BJ (cell line): Measurements from ENCODE around the gene GAPDHS. TPM values are rescaled to one million over a fixed set of nuclear protein-coding genes. Genes with fewer than 3 reads are reported as not detected.

Experiments used
- CTCF ChIA-PET: fragments of 350-600 bp; formaldehyde crosslinking; extraction: SDS; loops from one replicate; lab custom pipeline; 2021; ENCODE audit warnings: antibody characterized with exemption, inconsistent platforms; lab: Yijun Ruan, JAX
- POLR2A ChIA-PET: fragments of 300-600 bp; sonication (Branson Sonifier 250); formaldehyde crosslinking; extraction: SDS; loops from one replicate; lab custom pipeline; 2021; ENCODE audit warnings: antibody characterized with exemption; lab: Charles Lee
- DNase-seq: peaks from one replicate; pipeline ENCODE4 v3.0.0-alpha.2; 2011; ENCODE audit warnings: low read depth
- H3K27me3 ChIP-seq: 2 replicates; pipeline ENCODE4 v1.6.0; 2011; ENCODE audit warnings: low read length; ENCODE audit not compliant: control insufficient read depth, insufficient read depth
- H3K36me3 ChIP-seq: 2 replicates; pipeline ENCODE4 v1.5.1; 2011; ENCODE audit warnings: low read length; ENCODE audit not compliant: control insufficient read depth, insufficient read depth
- H3K4me3 ChIP-seq: 2 replicates; pipeline ENCODE4 v1.5.1; 2011; ENCODE audit warnings: low read depth, mild to moderate bottlenecking, control low read depth, low read length
- CTCF ChIP-seq: IDR thresholded peaks from 2 replicates; pipeline ENCODE4 v1.5.1; 2011; ENCODE audit warnings: low read depth, mild to moderate bottlenecking, control low read depth, inconsistent platforms, low read length, moderate library complexity; ENCODE audit not compliant: insufficient read depth
- polyA plus RNA-seq: library from polyadenylated mRNA; depleted of rRNA; stranded (reverse); fragments of >200 nt; gene quantifications from 2 replicates; pipeline ENCODE4 v1.2.3, GENCODE V29; 2011

Gene GAPDHS
- polyA plus RNA-seq, 1 experiment, result not detected

DNA sequence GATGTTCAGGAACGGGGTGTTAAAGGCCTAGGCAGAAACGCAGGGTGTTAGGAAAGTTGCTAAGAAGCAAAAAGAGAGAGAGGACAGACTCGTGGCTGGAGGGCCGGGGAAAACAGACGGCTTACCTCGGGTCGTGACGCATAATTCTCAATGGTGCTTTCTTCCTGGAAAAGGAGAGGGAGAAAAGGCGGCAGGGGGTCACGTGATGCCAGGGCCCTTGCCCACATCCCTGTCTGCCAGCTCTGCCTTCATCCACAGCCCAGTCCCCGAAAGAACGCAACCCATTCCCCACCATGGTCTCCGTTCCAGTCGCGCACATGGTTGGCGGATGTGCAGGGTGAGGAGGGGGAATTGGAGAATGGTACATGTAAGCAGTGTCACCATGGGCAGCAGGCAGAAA lies 44.6 kb upstream of the GAPDHS start:
- POLR2A ChIA-PET, result no interaction called here

GRCh38 chr19:35490364-35490763 lies 42.9 kb upstream of the GAPDHS start, which contains the start of gene KRTDAP:
Gene KRTDAP, minus strand, starts transcription at chr19:35490464. Its CDS starts 22 bp downstream, at chr19:35490442.
- TF ChIP-seq CTCF, result no peak
- Histone ChIP-seq H3K27me3 (peaks cover 6% of the 10 kb centered on the region), H3K36me3 (no peaks in the 10 kb centered on the region; the same call in 1 of the 2 replicates), H3K4me3 (no peak within 1 kb of the TSS)
- POLR2A ChIA-PET, result no interaction called here
- CTCF ChIA-PET, result interaction anchor here (0.7 kb wide), 1 partner anchor 220 kb away, joined by 3 read pairs; no protein-coding TSS in a partner anchor
- DNase-seq, result no peak

More for the DNA sequence above, 44.6 kb upstream of the GAPDHS start:
- TF ChIP-seq CTCF, result no peak
- H3K4me3 ChIP-seq, result no peak overlapping the region
- no peak for DNase-seq
- CTCF ChIA-PET, result interaction anchor here (1.4 kb wide), 1 partner anchor 22 kb away, joined by 4 read pairs; no protein-coding TSS in a partner anchor
- peaks cover 6% of the 10 kb centered on the region for H3K27me3 ChIP-seq
- H3K36me3 ChIP-seq, result no peaks in the 10 kb centered on the region; the same call in 1 of the 2 replicates

GRCh38 chr19:35491836-35492360 lies 41.4 kb upstream of the GAPDHS start:
- Histone ChIP-seq H3K27me3 (peaks cover 6% of the 10 kb centered on the region), H3K4me3 (no peak overlapping the region), H3K36me3 (no peaks in the 10 kb centered on the region; the same call in 1 of the 2 replicates)
- CTCF ChIA-PET, result interaction anchor here (1.1 to 2.4 kb wide), 3 partner anchors 19 to 139 kb away, joined by 3 to 9 read pairs (median 6); no protein-coding TSS in a partner anchor
- POLR2A ChIA-PET, result no interaction called here
- no peak for DNase-seq
- TF ChIP-seq CTCF, result no peak

GRCh38 chr19:35493971-35494370 lies 39.3 kb upstream of the GAPDHS start:
- H3K27me3 ChIP-seq, result peaks cover 6% of the 10 kb centered on the region
- H3K36me3 ChIP-seq, result no peaks in the 10 kb centered on the region
- TF ChIP-seq CTCF, result no peak
- no peak for DNase-seq
- CTCF ChIA-PET, result interaction anchor here (0.8 to 2.4 kb wide), 2 partner anchors 16 to 141 kb away, joined by 3 to 9 read pairs; no protein-coding TSS in a partner anchor
- H3K4me3 ChIP-seq, result no peak overlapping the region
- POLR2A ChIA-PET, result no interaction called here

GRCh38 chr19:35495107-35496064 lies 37.9 kb upstream of the GAPDHS start:
- ChIA-PET POLR2A (no interaction called here), CTCF (interaction anchor here (0.6 to 4.2 kb wide), 26 partner anchors 8 to 429 kb away, joined by 3 to 48 read pairs (median 4); partner anchors contain the start of genes DMKN and FFAR1)
- no peak overlapping the region for H3K4me3 ChIP-seq
- TF ChIP-seq CTCF, result peak; percentile 99
- peaks cover 2% of the 10 kb centered on the region for H3K27me3 ChIP-seq
- DNase-seq, result no peak
- H3K36me3 ChIP-seq, result no peaks in the 10 kb centered on the region
